HepG2 (cell line): ENCODE results near the gene HEXD. TPM values are rescaled to one million over a fixed set of nuclear protein-coding genes. Genes with fewer than 3 reads are reported as not detected.

Experiments
- ATAC-seq: fragments of 200-7000 bp; cut with Tn5 transposase; 3 replicates; pipeline ENCODE4 v1.9.1; 2020; ENCODE audit warnings: mild to moderate bottlenecking, moderate library complexity
- BruUV-seq: library from RNA; stranded (reverse); fragments of 400-500 nt; replicated peaks from 2 replicates; lab custom pipeline; 2021; lab: Mats Ljungman, UMichigan
- CTCF ChIA-PET: fragments of 300-600 bp; formaldehyde crosslinking; extraction: SDS; loops from one replicate; lab custom pipeline; 2021; ENCODE audit warnings: low total read pairs, inconsistent platforms, low intra/inter-chr PET ratio; lab: Yijun Ruan, JAX
- POLR2A ChIA-PET: fragments of 350-600 bp; sonication (Branson Sonifier 250); formaldehyde crosslinking; loops from one replicate; lab custom pipeline; 2020; ENCODE audit warnings: antibody characterized with exemption, inconsistent platforms; lab: Yijun Ruan, JAX
- DNase-seq: peaks from one replicate; pipeline ENCODE4 v3.0.0-alpha.2; 2015; ENCODE audit warnings: low spot score
- FAIRE-seq: peaks from 3 replicates; lab custom pipeline; 2011; peaks lifted over from hg19 to GRCh38; lab: Jason Lieb, UNC
- H2AFZ ChIP-seq: one replicate; pipeline ENCODE4 v1.6.1; 2011; ENCODE audit warnings: low read length, inconsistent platforms
- H3K27ac ChIP-seq: fragments of 300-600 bp; 3 replicates; pipeline ENCODE4 v1.8.0; 2011; ENCODE audit warnings: mixed run types, mild to moderate bottlenecking, mixed read lengths, low read length, inconsistent platforms; ENCODE audit not compliant: insufficient read depth; ENCODE audit errors: extremely low read length
- H3K27me3 ChIP-seq, 2 experiments: fragments of 200-600 bp in 1 of 2; 2 replicates in 1 of 2; 3 replicates in 1 of 2; pipeline versions ENCODE4 v1.6.0 to v1.8.0; 2011; ENCODE audit warnings: low read length in 2 of 2, mild to moderate bottlenecking in 2 of 2, moderate library complexity in 2 of 2, inconsistent platforms in 1 of 2; ENCODE audit not compliant: insufficient read depth in 2 of 2, control insufficient read depth in 1 of 2
- H3K36me3 ChIP-seq, 2 experiments: fragments of 200-600 bp in 1 of 2; replicated peaks in 1 of 2; 2 replicates in 1 of 2; 3 replicates in 1 of 2; pipeline versions ENCODE4 v1.5.1 to v1.8.0; 2011; ENCODE audit warnings: low read length in 2 of 2, inconsistent platforms in 1 of 2; ENCODE audit not compliant: insufficient read depth in 2 of 2, control insufficient read depth in 1 of 2
- H3K4me1 ChIP-seq: 2 replicates; pipeline ENCODE4 v1.5.1; 2012; ENCODE audit warnings: low read length, inconsistent platforms; ENCODE audit not compliant: insufficient read depth
- H3K4me2 ChIP-seq: 2 replicates; pipeline ENCODE4 v1.6.0; 2011; ENCODE audit warnings: low read depth, low read length, inconsistent platforms
- H3K4me3 ChIP-seq, 3 experiments: fragments of 200-600 bp in 1 of 3; sonication (generic), shearing (Covaris generic) in 1 of 3; replicated peaks in 1 of 3; 2 replicates each; pipeline ENCODE4 v1.5.1; 2011 to 2016; ENCODE audit warnings: low read length in 3 of 3, inconsistent platforms in 2 of 3, low read depth in 2 of 3, mild to moderate bottlenecking in 2 of 3, control low read depth in 1 of 3, mixed read lengths in 1 of 3; ENCODE audit not compliant: insufficient read depth in 1 of 3
- H3K79me2 ChIP-seq: one replicate; pipeline ENCODE4 v1.6.1; 2011; ENCODE audit warnings: low read length, inconsistent platforms; ENCODE audit not compliant: insufficient read depth
- H3K9ac ChIP-seq: 2 replicates; pipeline ENCODE4 v1.6.0; 2011; ENCODE audit warnings: mild to moderate bottlenecking, low read depth, low read length, inconsistent platforms; ENCODE audit not compliant: insufficient read depth
- H3K9me3 ChIP-seq: 2 replicates; pipeline ENCODE4 v1.5.1; 2012; ENCODE audit warnings: mild to moderate bottlenecking, low read length
- H4K20me1 ChIP-seq: 2 replicates; pipeline ENCODE4 v1.6.0; 2011; ENCODE audit warnings: inconsistent platforms, mild to moderate bottlenecking, low read length, moderate library complexity; ENCODE audit not compliant: insufficient read depth
- BHLHE40 ChIP-seq: IDR thresholded peaks from 2 replicates; pipeline ENCODE4 v1.6.1; 2011; ENCODE audit warnings: low read length, improper control_type of control experiment
- CBX5 ChIP-seq: sonication (generic); formaldehyde crosslinking; IDR thresholded peaks from 2 replicates; pipeline ENCODE4 v1.4.0; 2020; ENCODE audit warnings: missing genetic modification reagents, borderline replicate concordance
- ETV5 ChIP-seq: IDR thresholded peaks from 2 replicates; pipeline ENCODE4 v1.6.1; 2018; ENCODE audit warnings: missing biosample characterization, missing genetic modification reagents, inconsistent platforms, borderline replicate concordance
- GTF2F1 ChIP-seq: fragments of 150-350 bp; IDR thresholded peaks from 2 replicates; pipeline ENCODE4 v1.6.1; 2014; ENCODE audit warnings: low read length
- HDAC2 ChIP-seq: sonication (generic); formaldehyde crosslinking; IDR thresholded peaks from 2 replicates; pipeline ENCODE4 v1.4.0; 2020; ENCODE audit warnings: missing genetic modification reagents
- HMGA1 ChIP-seq: sonication (generic); formaldehyde crosslinking; conservative IDR thresholded peaks from 2 replicates; pipeline ENCODE4 v1.4.0; 2020; ENCODE audit warnings: missing genetic modification reagents
- HOMEZ ChIP-seq: IDR thresholded peaks from 2 replicates; pipeline ENCODE4 v1.6.1; 2016; ENCODE audit warnings: low read depth
- KLF13 ChIP-seq: sonication (generic); formaldehyde crosslinking; IDR thresholded peaks from 2 replicates; pipeline ENCODE4 v1.4.0; 2020; ENCODE audit warnings: mild to moderate bottlenecking, missing genetic modification reagents
- MEF2D ChIP-seq: sonication (generic); formaldehyde crosslinking; IDR thresholded peaks from 2 replicates; pipeline ENCODE4 v1.5.1; 2020; ENCODE audit warnings: mild to moderate bottlenecking, missing genetic modification reagents
- PRMT3 ChIP-seq: sonication (generic); formaldehyde crosslinking; IDR thresholded peaks from 2 replicates; pipeline ENCODE4 v1.8.1; 2022; ENCODE audit warnings: low read depth, mild to moderate bottlenecking, moderate library complexity, missing genetic modification reagents, borderline replicate concordance
- RAD51 ChIP-seq: fragments of 450-650 bp; IDR thresholded peaks from 2 replicates; pipeline ENCODE4 v1.6.1; 2016; ENCODE audit warnings: borderline replicate concordance
- SRSF1 ChIP-seq: fragments of 200-400 bp; formaldehyde crosslinking; optimal IDR thresholded peaks from 2 replicates; pipeline ENCODE3; 2017; ENCODE audit warnings: mild to moderate bottlenecking, low read depth, low read length, moderate library complexity
- YEATS2 ChIP-seq: sonication (generic); formaldehyde crosslinking; IDR thresholded peaks from 2 replicates; pipeline ENCODE4 v1.4.0; 2020; ENCODE audit warnings: missing genetic modification reagents, borderline replicate concordance
- ZFX ChIP-seq: sonication (generic); formaldehyde crosslinking; IDR thresholded peaks from 2 replicates; pipeline ENCODE4 v1.4.0; 2020; ENCODE audit warnings: mild to moderate bottlenecking, low read depth, missing genetic modification reagents, moderate library complexity
- ZMAT5 ChIP-seq: sonication (generic); formaldehyde crosslinking; IDR thresholded peaks from 2 replicates; pipeline ENCODE4 v1.5.0; 2020; ENCODE audit warnings: mild to moderate bottlenecking, low read depth, missing genetic modification reagents, borderline replicate concordance
- ZNF383 ChIP-seq: sonication (generic); formaldehyde crosslinking; IDR thresholded peaks from 2 replicates; pipeline ENCODE4 v1.4.0; 2020; ENCODE audit warnings: missing genetic modification reagents, mild to moderate bottlenecking, borderline replicate concordance
- ZNF570 ChIP-seq: sonication (generic); formaldehyde crosslinking; IDR thresholded peaks from 2 replicates; pipeline ENCODE4 v1.4.0; 2020; ENCODE audit warnings: mild to moderate bottlenecking, missing genetic modification reagents, borderline replicate concordance
- ZNF577 ChIP-seq: sonication (generic); formaldehyde crosslinking; IDR thresholded peaks from 2 replicates; pipeline ENCODE4 v1.4.0; 2020; ENCODE audit warnings: mild to moderate bottlenecking, low read depth, missing genetic modification reagents, borderline replicate concordance
- ZNF775 ChIP-seq: sonication (generic); formaldehyde crosslinking; IDR thresholded peaks from 2 replicates; pipeline ENCODE4 v1.4.0; 2020; ENCODE audit warnings: missing genetic modification reagents, mild to moderate bottlenecking, moderate library complexity, borderline replicate concordance
- ZNF788 ChIP-seq: sonication (generic); formaldehyde crosslinking; IDR thresholded peaks from 2 replicates; pipeline ENCODE4 v1.5.0; 2020; ENCODE audit warnings: mild to moderate bottlenecking, missing genetic modification reagents, borderline replicate concordance
- ZNF816 ChIP-seq: sonication (generic); formaldehyde crosslinking; IDR thresholded peaks from 2 replicates; pipeline ENCODE4 v1.8.0; 2022; ENCODE audit warnings: missing genetic modification reagents, mild to moderate bottlenecking, borderline replicate concordance
- ZNF850 ChIP-seq: sonication (generic); formaldehyde crosslinking; conservative IDR thresholded peaks from 2 replicates; pipeline ENCODE4 v1.9.0; 2021; ENCODE audit warnings: mild to moderate bottlenecking, missing genetic modification reagents
- ZSCAN30 ChIP-seq: sonication (generic); formaldehyde crosslinking; IDR thresholded peaks from 2 replicates; pipeline ENCODE4 v1.5.0; 2020; ENCODE audit warnings: mild to moderate bottlenecking, missing genetic modification reagents
- WGBS: methylation state at CpG from one replicate; pipeline ENCODE4 v1.1.6; 2017; ENCODE audit warnings: low lambda C conversion rate; 5-methylcytosine and 5-hydroxymethylcytosine counted together
- in situ Hi-C: cut with HindIII; loops from 2 replicates; pipeline ENCODE4 v1.10.0; 2017; ENCODE audit warnings: low pct_unique_long_range_greater_than_20kb; ENCODE audit not compliant: extremely low pct_ligation_motif_present
- intact Hi-C: fragments of 100-400 bp; cut with micrococcal nuclease; formaldehyde crosslinking; loops from one replicate; pipeline ENCODE4 v1.10.0; 2022; ENCODE audit not compliant: unreplicated experiment
- polyA plus RNA-seq, 8 experiments: library from polyadenylated mRNA; depleted of rRNA in 3 of 8; stranded (reverse) in 7 of 8; unstranded in 1 of 8; fragments of >200 nt; fragmentation: Illumina TruSeq in 4 of 8; extraction: Trizol in 4 of 8; gene quantifications; 2 replicates each; pipeline versions ENCODE4 v1.2.1 to v1.2.3, GENCODE V29; 2011 to 2016; ENCODE audit warnings: low read depth in 4 of 8, missing spikeins in 1 of 8, mixed read lengths in 1 of 8; ENCODE audit not compliant: insufficient read depth in 1 of 8
- total RNA-seq, 5 experiments: library from RNA; depleted of rRNA; stranded (reverse); fragments of >200 nt; fragmentation: Illumina TruSeq; extraction: Trizol; gene quantifications; 2 replicates each; pipeline ENCODE4 v1.2.3, GENCODE V29; 2016; ENCODE audit warnings: low read depth in 1 of 5

HEXD gene
- total and polyA plus RNA-seq, 2 of the 13 experiments (the other 11 are each of a cell fraction or from before 2014, with no cell fraction given), result 22.3 to 41.8 TPM

GRCh38 chr17:82458179-82458884 lies 40.2 kb downstream of the HEXD start, which contains the start of gene NARF:
Gene NARF, plus strand, starts transcription at chr17:82458741. Its CDS starts 63 bp downstream, at chr17:82458804.
- H3K36me3 ChIP-seq, result peaks cover 7 to 27% of the 10 kb centered on the region in 2 experiments
- in situ Hi-C loops (no loop called here), intact Hi-C loops (loop anchor here (1.0 to 2.0 kb wide), 4 partner anchors 8 to 96 kb away; partner anchors contain the start of genes CYBC1, HEXD and OGFOD3)
- H3K27me3 ChIP-seq, result no peaks in the 10 kb centered on the region
- peak within 1 kb of the TSS; percentile 99 for H3K4me2 ChIP-seq
- peak within 1 kb of the TSS; percentile 96 for H3K27ac ChIP-seq
- ChIA-PET CTCF (no interaction called here), POLR2A (interaction anchor here (0.8 to 1.9 kb wide), 8 partner anchors 36 to 133 kb away, joined by 3 to 6 read pairs (median 4); partner anchors contain the start of gene FOXK2)
- H3K4me1 ChIP-seq, result peaks cover 56% of the 10 kb centered on the region
- peak within 1 kb of the TSS; percentile 98 for H3K9ac ChIP-seq
- under 1% methylated on average over 17 of the region's 85 CpGs for WGBS
- H3K79me2 ChIP-seq, result peaks cover 10% of the 10 kb centered on the region
- no peak within 1 kb of the TSS for H2AFZ ChIP-seq
- H4K20me1 ChIP-seq, result peaks cover 9% of the 10 kb centered on the region; the same call in 1 of the 2 replicates
- BruUV-seq, result no TSS peak
- peak within 1 kb of the TSS; percentile 85 to 99 (median 87) for H3K4me3 ChIP-seq
- ATAC-seq (peak; percentile 96), FAIRE-seq (peak; percentile 89), DNase-seq (peak; percentile 99)
- no peaks in the 10 kb centered on the region for H3K9me3 ChIP-seq
- TF ChIP-seq SRSF1, result peak; percentile 88
- no peak; the same call in none of the 2 replicates for TF ChIP-seq GTF2F1
- no peak; the same call in none of the 2 replicates for TF ChIP-seq HOMEZ (CRISPR knock-in tag)
- 0 out of 2 replicates have a peak, but pooled peaks have one; percentile 74 for TF ChIP-seq KLF13 (CRISPR knock-in tag)
- TF ChIP-seq ETV5 (CRISPR knock-in tag), result peak; percentile 73
- no peak for TF ChIP-seq ZNF577 (CRISPR knock-in tag)
- TF ChIP-seq BHLHE40, result 0 out of 2 replicates have a peak, but pooled peaks have one; percentile 32
- TF ChIP-seq MEF2D (CRISPR knock-in tag), result no peak
- TF ChIP-seq HDAC2 (CRISPR knock-in tag), result 0 out of 2 replicates have a peak, but pooled peaks have one; percentile 8
- no peak for TF ChIP-seq ZNF816 (CRISPR knock-in tag)
- no peak for TF ChIP-seq RAD51
- TF ChIP-seq PRMT3 (CRISPR knock-in tag), result no peak
- peak; percentile 91 for TF ChIP-seq ZNF775 (CRISPR knock-in tag)
- TF ChIP-seq YEATS2 (CRISPR knock-in tag), result peak; percentile 85; the same call in 1 of the 2 replicates
- peak; percentile 80; the same call in 1 of the 2 replicates for TF ChIP-seq ZNF383 (CRISPR knock-in tag)
- TF ChIP-seq CBX5 (CRISPR knock-in tag), result no peak
- no peak; the same call in 1 of the 2 replicates for TF ChIP-seq ZNF570 (CRISPR knock-in tag)
- TF ChIP-seq ZNF850 (CRISPR knock-in tag), result no peak
- no peak for TF ChIP-seq ZMAT5
- no peak for TF ChIP-seq ZSCAN30 (CRISPR knock-in tag)
- no peak for TF ChIP-seq HMGA1
- TF ChIP-seq ZNF788 (CRISPR knock-in tag), result peak; percentile 94; the same call in 1 of the 2 replicates
- TF ChIP-seq ZFX (CRISPR knock-in tag), result peak; percentile 92
